GM12864 (cell line): Measurements from ENCODE around the gene SLC7A5.

Experiments used
- DNase-seq: peaks from one replicate; pipeline ENCODE4 v3.0.0-alpha.2; 2011; ENCODE audit warnings: low read depth
- H3K4me3 ChIP-seq: 2 replicates; pipeline ENCODE4 v1.5.1; 2011; ENCODE audit warnings: mild to moderate bottlenecking, low read depth, low read length, control low read depth
- CTCF ChIP-seq: IDR thresholded peaks from 2 replicates; pipeline ENCODE4 v1.5.1; 2011; ENCODE audit warnings: low read depth, mild to moderate bottlenecking, moderate library complexity, low read length, control low read depth, inconsistent platforms; ENCODE audit errors: missing control alignments

Gene SLC7A5

DNA sequence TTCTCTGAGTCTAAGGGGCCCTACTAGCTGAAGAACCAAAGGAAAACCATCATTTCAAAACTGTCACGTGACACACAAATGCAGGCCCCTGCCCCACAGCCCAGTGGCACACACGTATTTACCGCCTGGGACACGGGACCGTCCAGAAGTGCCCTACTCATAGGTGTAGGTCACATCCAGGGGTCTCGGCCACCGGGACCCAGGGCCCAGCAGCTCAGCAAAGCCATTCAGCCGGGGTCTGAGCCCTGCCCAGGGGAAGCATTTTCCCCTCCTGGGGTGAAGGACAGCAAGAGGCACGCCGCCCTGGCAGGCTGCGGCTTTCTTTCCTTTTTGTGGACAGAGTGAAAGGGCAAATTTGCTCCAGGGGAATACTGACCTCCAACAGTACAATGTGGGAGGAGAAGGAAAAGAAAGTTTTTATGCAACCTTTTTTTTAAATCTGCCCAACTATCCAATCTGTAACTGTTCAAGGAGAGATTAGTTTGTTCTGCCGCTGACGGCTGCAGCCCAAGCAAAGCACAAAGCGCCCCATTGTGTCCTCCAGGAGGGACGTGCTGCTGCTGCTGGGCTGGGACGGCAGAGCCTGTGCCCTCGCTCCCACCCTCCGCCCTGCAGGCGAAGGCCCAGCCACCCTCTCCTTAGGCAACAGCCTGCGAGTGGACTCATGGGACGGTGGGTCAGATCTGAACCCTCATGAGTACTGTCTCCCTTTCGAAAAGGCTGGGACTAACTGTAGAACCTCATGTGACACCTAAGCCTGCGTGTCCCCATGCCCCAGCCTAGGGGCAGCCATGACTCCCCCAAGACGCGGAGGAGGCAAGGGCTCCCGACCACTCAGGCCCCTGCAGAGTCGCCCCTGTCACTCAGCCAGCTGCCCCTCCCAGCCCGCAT, 21.3 kb downstream of the SLC7A5 start:
- no peak for DNase-seq
- TF ChIP-seq CTCF, result no peak

DNA sequence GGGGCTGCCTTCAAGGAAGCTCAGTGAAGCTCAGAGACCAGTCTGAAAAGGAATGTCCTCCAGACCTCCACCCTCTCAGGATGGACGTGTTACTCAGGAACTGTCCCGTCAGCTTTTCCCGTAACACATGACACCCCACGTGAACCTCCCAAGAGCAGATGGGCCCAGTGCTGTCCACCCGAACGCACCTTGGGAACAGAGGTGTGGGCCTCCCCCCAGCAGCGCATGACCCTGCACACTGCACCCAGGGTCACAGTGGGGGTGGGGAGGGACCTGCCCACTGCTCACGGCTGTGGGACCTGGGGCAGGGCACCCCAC, 21.9 kb downstream of the SLC7A5 start:
- TF ChIP-seq CTCF, result no peak
- H3K4me3 ChIP-seq, result no peak overlapping the region
- no peak for DNase-seq

More for the DNA sequence above, 21.3 kb downstream of the SLC7A5 start:
- no peak overlapping the region for H3K4me3 ChIP-seq

- no peak for DNase-seq
- TF ChIP-seq CTCF, result no peak
- H3K4me3 ChIP-seq, result no peak overlapping the region
Observed at GRCh38 chr16:87846705-87847466, 22.4 kb downstream of the SLC7A5 start.

DNA sequence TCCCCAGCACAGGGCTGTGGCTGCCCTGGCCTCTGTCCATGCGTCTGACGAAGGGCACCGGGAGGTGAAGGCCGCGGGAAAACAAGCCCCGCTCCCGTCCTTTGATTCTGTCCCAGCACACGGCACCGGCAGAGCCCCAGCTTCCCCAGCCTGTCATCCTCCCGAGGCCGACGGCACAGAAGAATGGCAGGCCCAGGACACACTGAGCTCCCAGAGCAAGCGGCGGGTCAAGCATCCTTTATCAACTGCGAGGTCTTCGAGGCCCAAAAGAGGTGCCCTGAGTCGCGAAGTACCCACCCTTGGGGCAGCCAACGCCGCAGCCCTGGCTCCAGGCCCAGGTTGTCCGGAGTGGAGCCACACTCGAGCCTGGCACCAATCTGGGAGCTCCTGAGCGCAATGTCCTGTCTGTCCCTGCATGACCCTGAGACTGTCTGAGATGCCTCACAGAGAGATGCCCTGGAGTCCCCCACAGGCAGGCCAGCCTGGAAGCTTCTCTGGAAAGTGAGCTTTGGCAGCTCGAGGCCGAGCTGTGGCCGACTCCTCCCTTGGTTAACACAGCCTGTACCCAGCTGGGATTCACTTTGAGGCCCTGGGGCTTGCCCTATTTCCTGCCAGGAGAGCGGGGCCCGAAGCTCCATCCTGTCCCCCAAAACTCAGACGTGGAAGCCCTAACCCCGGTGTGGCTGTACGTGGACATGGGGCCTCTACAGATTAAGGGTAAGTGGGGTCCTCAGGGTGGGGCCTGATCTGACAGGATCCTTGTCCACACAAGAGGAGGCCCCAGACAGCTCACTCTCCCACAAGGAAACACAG, 23.3 kb downstream of the SLC7A5 start:
- TF ChIP-seq CTCF, result no peak
- no peak for DNase-seq
- no peak overlapping the region for H3K4me3 ChIP-seq

DNA sequence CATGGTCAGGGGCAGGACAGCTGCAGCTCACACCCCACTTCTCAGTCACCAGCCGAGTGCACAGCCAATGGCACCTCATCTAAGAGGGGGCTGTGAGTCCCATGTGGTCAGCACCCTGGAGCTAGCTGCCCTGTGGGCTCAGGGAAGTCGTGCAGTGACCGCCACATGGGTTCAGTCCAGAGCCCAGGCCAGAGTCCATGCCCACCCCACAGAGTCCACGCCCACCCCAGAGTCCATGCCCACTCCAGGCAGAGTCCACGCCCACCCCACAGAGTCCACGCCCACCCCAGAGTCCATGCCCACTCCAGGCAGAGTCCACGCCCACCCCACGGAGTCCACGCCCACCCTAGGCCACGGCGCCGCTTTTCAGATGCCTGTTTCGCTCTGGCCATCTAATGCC, 24.1 kb downstream of the SLC7A5 start:
- no peak for TF ChIP-seq CTCF
- no peak for DNase-seq

GRCh38 chr16:87844809-87845208, 24.5 kb downstream of the SLC7A5 start:
- TF ChIP-seq CTCF, result no peak
- H3K4me3 ChIP-seq, result no peak overlapping the region
- no peak for DNase-seq

More for the DNA sequence above, 24.1 kb downstream of the SLC7A5 start:
- H3K4me3 ChIP-seq, result no peak overlapping the region
